CD4-positive, CD25-positive, alpha-beta regulatory T cell (primary cell): ENCODE results near the gene DNAL4. TPM values are rescaled to one million over a fixed set of nuclear protein-coding genes. Genes with fewer than 3 reads are reported as not detected.

Experiments
- ATAC-seq, 2 donors: fragments of 150-1000 bp; cut with Tn5 transposase; one replicate each; pipeline ENCODE4 v1.10.0; 2021; ENCODE audit warnings: low read depth in 2 of 2, moderate number of reproducible peaks in 2 of 2, moderate library complexity in 1 of 2
- DNase-seq, 3 donors: peaks; one replicate each; pipeline versions ENCODE4 v3.0.0 to v3.0.0-alpha.2; 2012 to 2022; ENCODE audit warnings: mixed read lengths in 1 of 3
- H3K27ac ChIP-seq: one replicate; pipeline ENCODE4 v1.7.0; 2013; ENCODE audit warnings: mild to moderate bottlenecking, low read length; ENCODE audit not compliant: insufficient read depth, poor library complexity, severe bottlenecking
- H3K27me3 ChIP-seq: one replicate; pipeline ENCODE4 v1.7.0; 2013; ENCODE audit warnings: low read length; ENCODE audit not compliant: control insufficient read depth, insufficient read depth
- H3K36me3 ChIP-seq: one replicate; pipeline ENCODE4 v1.7.0; 2013; ENCODE audit warnings: mild to moderate bottlenecking, low read length, moderate library complexity; ENCODE audit not compliant: control insufficient read depth, insufficient read depth
- H3K4me1 ChIP-seq: 2 replicates; pipeline ENCODE4 v1.7.0; 2013; ENCODE audit warnings: mild to moderate bottlenecking, low read length; ENCODE audit not compliant: insufficient read depth, control insufficient read depth, poor library complexity, severe bottlenecking
- H3K4me3 ChIP-seq: one replicate; pipeline ENCODE4 v1.7.0; 2013; ENCODE audit warnings: low read depth, mild to moderate bottlenecking, low read length, moderate library complexity
- H3K9me3 ChIP-seq, 2 experiments: 1 replicate in 1 of 2; 2 replicates in 1 of 2; pipeline ENCODE4 v1.7.0; 2013; ENCODE audit warnings: low read length in 2 of 2, mild to moderate bottlenecking in 1 of 2, moderate library complexity in 1 of 2; ENCODE audit not compliant: control insufficient read depth in 2 of 2
- H3K27ac Mint-ChIP-seq, 3 donors: one replicate each; pipeline ENCODE4 v1.8.0; 2020 to 2022; ENCODE audit warnings: mild to moderate bottlenecking in 3 of 3, mixed read lengths in 3 of 3, moderate library complexity in 2 of 3
- H3K27me3 Mint-ChIP-seq: one replicate; pipeline ENCODE4 v1.8.0; 2022; ENCODE audit warnings: mild to moderate bottlenecking, mixed read lengths
- H3K36me3 Mint-ChIP-seq: one replicate; pipeline ENCODE4 v1.8.0; 2020; ENCODE audit warnings: mixed read lengths
- H3K4me1 Mint-ChIP-seq, 4 donors: one replicate each; pipeline ENCODE4 v1.8.0; 2020 to 2022; ENCODE audit warnings: mixed read lengths in 4 of 4, mild to moderate bottlenecking in 1 of 4
- H3K4me3 Mint-ChIP-seq, 4 donors: one replicate each; pipeline ENCODE4 v1.8.0; 2020 to 2022; ENCODE audit warnings: mild to moderate bottlenecking in 4 of 4, mixed read lengths in 4 of 4, moderate library complexity in 3 of 4
- H3K9me3 Mint-ChIP-seq, 7 donors: one replicate each; pipeline ENCODE4 v1.8.0; 2020 to 2022; ENCODE audit warnings: mixed read lengths in 7 of 7, mild to moderate bottlenecking in 3 of 7, moderate library complexity in 2 of 7
- polyA plus RNA-seq, 4 donors: library from polyadenylated mRNA; unstranded; fragments of 300-500 nt; fragmentation: Illumina TruSeq; gene quantifications; one replicate each; pipeline ENCODE4 v1.2.3, GENCODE V29; 2021
- total RNA-seq: library from RNA; stranded (reverse); gene quantifications from one replicate; pipeline ENCODE4 v1.2.3, GENCODE V29; 2022

DNAL4 gene
- total and polyA plus RNA-seq, 5 donors from 2014 or later, result 6.3 to 10.9 (median 9.9) TPM

- Histone ChIP-seq H3K4me3 (no peak overlapping the region), H3K36me3 (no peaks in the 10 kb centered on the region), H3K4me1 (peaks cover 2% of the 10 kb centered on the region), H3K27ac (no peak overlapping the region), H3K27me3 (peaks cover 3% of the 10 kb centered on the region), H3K9me3 (no peaks in the 10 kb centered on the region)
- no peak for ATAC-seq
- no peak overlapping the region for H3K4me3 Mint-ChIP-seq
- H3K27ac Mint-ChIP-seq, result peak overlapping the region in 1 of 3 donors; percentile 85
- DNase-seq, result no peak
- peaks cover 0 to 2% (median 0%) of the 10 kb centered on the region in 7 donors for H3K9me3 Mint-ChIP-seq
- H3K27me3 Mint-ChIP-seq, result peaks cover 19% of the 10 kb centered on the region
- H3K36me3 Mint-ChIP-seq, result peaks cover 7% of the 10 kb centered on the region
- H3K4me1 Mint-ChIP-seq, result peaks cover 0 to 26% (median 5%) of the 10 kb centered on the region in 4 donors
These were observed 43.5 kb upstream of the DNAL4 start for GRCh38 chr22:38837414-38837928.

DNA sequence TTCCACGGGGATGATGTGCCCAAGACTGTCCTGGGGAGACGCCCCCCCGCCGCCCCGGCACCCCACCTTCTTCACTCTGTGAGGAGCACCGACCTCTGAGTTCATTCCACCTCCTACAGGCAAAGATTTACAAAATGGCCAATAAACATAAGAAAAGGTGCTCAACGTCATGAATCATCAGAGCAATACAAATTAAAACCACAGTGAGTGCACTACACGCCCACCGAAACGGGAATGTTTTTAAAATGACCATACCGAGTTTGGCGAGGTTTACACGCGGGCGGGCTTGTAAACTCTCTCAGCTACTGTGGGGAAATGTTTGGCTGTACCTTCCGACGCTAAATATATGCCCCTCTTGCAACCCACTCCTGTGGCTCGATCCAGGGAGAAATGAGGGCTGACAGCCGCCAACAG is 42.0 kb upstream of the DNAL4 start:
- ATAC-seq, result no peak
- Mint-ChIP-seq H3K27me3 (peaks cover 9% of the 10 kb centered on the region), H3K4me1 (peaks cover 0 to 13% (median 4%) of the 10 kb centered on the region in 4 donors), H3K4me3 (no peak overlapping the region), H3K9me3 (peaks cover 0 to 2% (median 0%) of the 10 kb centered on the region in 7 donors), H3K27ac (no peak overlapping the region), H3K36me3 (peaks cover 7% of the 10 kb centered on the region)
- H3K4me3 ChIP-seq, result no peak overlapping the region
- no peaks in the 10 kb centered on the region for H3K36me3 ChIP-seq
- H3K9me3 ChIP-seq, result no peaks in the 10 kb centered on the region
- H3K27me3 ChIP-seq, result peaks cover 2% of the 10 kb centered on the region
- H3K4me1 ChIP-seq, result no peaks in the 10 kb centered on the region
- H3K27ac ChIP-seq, result no peak overlapping the region
- no peak for DNase-seq

DNA sequence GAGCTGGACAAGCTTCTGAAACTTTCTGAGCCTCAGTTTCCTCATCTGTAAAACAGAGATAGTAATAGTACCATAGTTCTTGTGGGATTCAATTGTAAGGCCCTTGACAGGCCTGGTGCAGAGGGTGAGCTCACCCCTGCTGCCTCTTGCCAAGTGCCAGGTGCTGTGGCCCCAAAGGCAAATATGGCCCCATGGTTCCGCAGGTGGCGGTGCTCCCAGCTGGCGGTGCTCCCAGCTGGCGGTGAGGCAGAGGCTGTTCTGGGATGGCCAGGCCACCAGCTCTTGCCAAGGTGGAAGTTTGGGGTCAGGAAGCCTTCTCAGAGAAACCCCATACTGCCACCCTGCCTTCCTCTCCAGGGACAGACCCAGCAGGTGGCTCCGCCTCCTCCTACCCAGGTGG is 41.0 kb upstream of the DNAL4 start:
- Mint-ChIP-seq H3K9me3 (no peaks in the 10 kb centered on the region), H3K36me3 (peaks cover 4% of the 10 kb centered on the region), H3K4me3 (no peak overlapping the region), H3K27me3 (peaks cover 1% of the 10 kb centered on the region), H3K27ac (no peak overlapping the region), H3K4me1 (peaks cover 0 to 7% (median 3%) of the 10 kb centered on the region in 4 donors)
- Histone ChIP-seq H3K36me3 (no peaks in the 10 kb centered on the region), H3K27ac (no peak overlapping the region), H3K4me3 (no peak overlapping the region), H3K27me3 (no peaks in the 10 kb centered on the region), H3K9me3 (no peaks in the 10 kb centered on the region), H3K4me1 (no peaks in the 10 kb centered on the region)
- DNase-seq, result no peak
- ATAC-seq, result no peak

- no peaks in the 10 kb centered on the region for H3K36me3 ChIP-seq
- no peaks in the 10 kb centered on the region for H3K4me1 ChIP-seq
- Mint-ChIP-seq H3K36me3 (no peaks in the 10 kb centered on the region), H3K4me1 (peaks cover 0 to 3% (median 0%) of the 10 kb centered on the region in 4 donors), H3K9me3 (peaks cover 0 to 1% (median 0%) of the 10 kb centered on the region in 7 donors), H3K27me3 (no peaks in the 10 kb centered on the region), H3K27ac (peak overlapping the region in 1 of 3 donors; percentile 93), H3K4me3 (no peak overlapping the region)
- no peak for ATAC-seq
- DNase-seq, result no peak
- no peaks in the 10 kb centered on the region for H3K27me3 ChIP-seq
- H3K27ac ChIP-seq, result no peak overlapping the region
- no peak overlapping the region for H3K4me3 ChIP-seq
- H3K9me3 ChIP-seq, result no peaks in the 10 kb centered on the region
These were observed 40.4 kb upstream of the DNAL4 start for GRCh38 chr22:38834215-38834953.

DNA sequence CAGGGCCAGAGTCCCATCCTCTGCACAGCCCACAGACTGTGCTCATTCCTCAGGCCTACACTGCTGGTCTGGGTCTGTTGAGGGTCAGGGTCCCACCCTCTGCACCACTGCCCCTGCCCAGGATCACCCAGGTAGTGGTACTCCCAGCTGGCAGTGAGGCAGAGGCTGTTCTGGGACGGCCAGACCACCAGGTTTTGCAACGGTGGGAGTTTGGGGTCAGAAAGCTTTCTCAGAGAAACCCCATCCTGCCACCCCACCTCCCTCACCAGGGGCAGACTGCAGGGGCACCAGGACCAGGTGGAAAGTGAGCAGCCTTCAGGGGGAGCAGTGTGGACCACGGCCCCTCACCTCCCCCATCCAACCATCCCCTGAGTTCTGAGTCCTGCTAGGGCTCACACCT is 39.1 kb upstream of the DNAL4 start:
- no peak overlapping the region for H3K27ac Mint-ChIP-seq
- H3K27me3 Mint-ChIP-seq, result no peaks in the 10 kb centered on the region
- ATAC-seq (no peak), DNase-seq (no peak)
- H3K4me1 Mint-ChIP-seq, result peaks cover 0 to 3% (median 0%) of the 10 kb centered on the region in 4 donors
- Histone ChIP-seq H3K36me3 (no peaks in the 10 kb centered on the region), H3K4me1 (no peaks in the 10 kb centered on the region), H3K27me3 (no peaks in the 10 kb centered on the region), H3K27ac (no peak overlapping the region), H3K9me3 (no peaks in the 10 kb centered on the region), H3K4me3 (no peak overlapping the region)
- H3K9me3 Mint-ChIP-seq, result peaks cover 0 to 1% (median 0%) of the 10 kb centered on the region in 7 donors
- H3K4me3 Mint-ChIP-seq, result no peak overlapping the region
- no peaks in the 10 kb centered on the region for H3K36me3 Mint-ChIP-seq

GRCh38 chr22:38832005-38832978 is 38.3 kb upstream of the DNAL4 start:
- no peak for ATAC-seq
- Histone ChIP-seq H3K27ac (no peak overlapping the region), H3K27me3 (no peaks in the 10 kb centered on the region), H3K4me1 (no peaks in the 10 kb centered on the region), H3K9me3 (no peaks in the 10 kb centered on the region), H3K36me3 (no peaks in the 10 kb centered on the region), H3K4me3 (no peak overlapping the region)
- H3K9me3 Mint-ChIP-seq, result peaks cover 0 to 1% (median 0%) of the 10 kb centered on the region in 7 donors
- H3K36me3 Mint-ChIP-seq, result no peaks in the 10 kb centered on the region
- DNase-seq, result no peak
- H3K4me3 Mint-ChIP-seq, result no peak overlapping the region
- H3K27ac Mint-ChIP-seq, result no peak overlapping the region
- peaks cover 4% of the 10 kb centered on the region for H3K27me3 Mint-ChIP-seq
- peaks cover 0 to 3% (median 0%) of the 10 kb centered on the region in 4 donors for H3K4me1 Mint-ChIP-seq

- peaks cover 0 to 1% (median 0%) of the 10 kb centered on the region in 7 donors for H3K9me3 Mint-ChIP-seq
- H3K4me3 ChIP-seq, result no peak overlapping the region
- no peak overlapping the region for H3K27ac ChIP-seq
- H3K27me3 Mint-ChIP-seq, result peaks cover 4% of the 10 kb centered on the region
- H3K4me1 Mint-ChIP-seq, result peaks cover 0 to 3% (median 0%) of the 10 kb centered on the region in 4 donors
- no peak for DNase-seq
- no peaks in the 10 kb centered on the region for H3K36me3 Mint-ChIP-seq
- no peaks in the 10 kb centered on the region for H3K9me3 ChIP-seq
- no peak for ATAC-seq
- no peaks in the 10 kb centered on the region for H3K4me1 ChIP-seq
- no peak overlapping the region for H3K27ac Mint-ChIP-seq
- no peaks in the 10 kb centered on the region for H3K36me3 ChIP-seq
- no peak overlapping the region for H3K4me3 Mint-ChIP-seq
- no peaks in the 10 kb centered on the region for H3K27me3 ChIP-seq
These were observed 37.4 kb upstream of the DNAL4 start for GRCh38 chr22:38831166-38831945.
